Measurements from ENCODE around the gene SLC2A8. TPM values are rescaled to one million over a fixed set of nuclear protein-coding genes. Genes with fewer than 3 reads are reported as not detected.

SLC2A8 gene
- total RNA-seq, 1 experiment from 2014 or later: 37.4 TPM

GRCh38 chr9:127445851-127446712 is 49.1 kb downstream of the SLC2A8 start (continued):
- TF ChIP-seq ZBTB43 (CRISPR knock-in tag; IDR thresholded peaks at IDR 0.05) (no peak), ZNF423 (CRISPR knock-in tag; IDR thresholded peaks at IDR 0.05) (no peak), ZNF317 (CRISPR knock-in tag; IDR thresholded peaks at IDR 0.05; ENCODE audit: borderline replicate concordance, low read depth) (no peak), ATF3 (CRISPR knock-in tag; conservative IDR thresholded peaks at IDR 0.05) (no peak), NR3C1 (CRISPR knock-in tag; conservative IDR thresholded peaks at IDR 0.05; ENCODE audit: low read depth) (no peak), ZNF416 (CRISPR knock-in tag; IDR thresholded peaks at IDR 0.05) (peak; percentile 80), RORB (CRISPR knock-in tag; IDR thresholded peaks at IDR 0.05) (no peak), MLX (CRISPR knock-in tag; IDR thresholded peaks at IDR 0.05) (no peak), ZNF219 (CRISPR knock-in tag; IDR thresholded peaks at IDR 0.05; ENCODE audit: borderline replicate concordance) (no peak), FOXK1 (CRISPR knock-in tag; IDR thresholded peaks at IDR 0.05) (0 out of 2 replicates have a peak, but pooled peaks have one; percentile 25), NR2C2 (CRISPR knock-in tag; IDR thresholded peaks at IDR 0.05) (no peak), TCF7 (CRISPR knock-in tag; IDR thresholded peaks at IDR 0.05; ENCODE audit: low read depth) (no peak), ELF4 (CRISPR knock-in tag; IDR thresholded peaks at IDR 0.05; ENCODE audit: low read depth) (no peak), TP53 (CRISPR knock-in tag; IDR thresholded peaks at IDR 0.05) (no peak; the same call in 1 of the 2 replicates), PRRX2 (CRISPR knock-in tag; IDR thresholded peaks at IDR 0.05) (peak; percentile 88), ATF6 (CRISPR knock-in tag; IDR thresholded peaks at IDR 0.05) (no peak), ZBTB21 (CRISPR knock-in tag; IDR thresholded peaks at IDR 0.05; ENCODE audit: borderline replicate concordance) (0 out of 2 replicates have a peak, but pooled peaks have one; percentile 39), ARID4B (CRISPR knock-in tag; IDR thresholded peaks at IDR 0.05; ENCODE audit: borderline replicate concordance) (no peak), TEAD4 (CRISPR knock-in tag; IDR thresholded peaks at IDR 0.05) (no peak), ZNF671 (CRISPR knock-in tag; IDR thresholded peaks at IDR 0.05) (peak; percentile 68), PRDM15 (CRISPR knock-in tag; IDR thresholded peaks at IDR 0.05) (no peak), FOXJ3 (CRISPR knock-in tag; IDR thresholded peaks at IDR 0.05; ENCODE audit: borderline replicate concordance) (no peak), SOX15 (CRISPR knock-in tag; IDR thresholded peaks at IDR 0.05) (no peak), SP1 (CRISPR knock-in tag; conservative IDR thresholded peaks at IDR 0.05) (peak; percentile 62), HMGA2 (CRISPR knock-in tag; IDR thresholded peaks at IDR 0.05) (no peak), ZNF138 (CRISPR knock-in tag; conservative IDR thresholded peaks at IDR 0.05) (no peak), ZNF232 (CRISPR knock-in tag; IDR thresholded peaks at IDR 0.05) (no peak; the same call in 1 of the 2 replicates), ZNF396 (CRISPR knock-in tag; IDR thresholded peaks at IDR 0.05; ENCODE audit: borderline replicate concordance) (no peak)

All from WTC11 (cell line).